Left lobe of liver (tissue), 2 donors: Measurements from ENCODE around the gene TRMT2B. TPM values are rescaled to one million over a fixed set of nuclear protein-coding genes. Genes with fewer than 3 reads are reported as not detected.
"Not testable (repeated sequence)": the region's sequence is repeated elsewhere in the genome, so short reads cannot be mapped to it uniquely, and the experiment has no call there.

Source experiments
- ATAC-seq: fragments of 200-7000 bp; cut with Tn5 transposase; one replicate; pipeline ENCODE4 v1.9.1; 2020; ENCODE audit warnings: mild to moderate bottlenecking, moderate library complexity
- DNase-seq: peaks from one replicate; pipeline ENCODE4 v3.0.0-alpha.2; 2020; ENCODE audit warnings: low spot score
- total RNA-seq: library from RNA; stranded (reverse); gene quantifications from one replicate; pipeline ENCODE4 v1.2.1, GENCODE V29; 2021
- donor health status: DM: no; HTN: no; CAD: no; lungs with moderate emphysema.
- donor health status: DM: no; HTN: yes; CAD: no.

TRMT2B gene
- total RNA-seq, 1 donor from 2014 or later = 9.7 TPM

GRCh38 chrX:101012031-101012430 lies 39.9 kb downstream of the TRMT2B start:
- DNase-seq, ATAC-seq: not testable (repeated sequence)

GRCh38 chrX:101009090-101009489 lies 42.8 kb downstream of the TRMT2B start:
- ATAC-seq = no peak
- DNase-seq = no peak

- ATAC-seq (no peak), DNase-seq (no peak)
Observed at GRCh38 chrX:100999451-100999850, 52.5 kb downstream of the TRMT2B start.

- no peak for DNase-seq
- ATAC-seq = no peak
Observed at GRCh38 chrX:100995469-100995868, 56.4 kb downstream of the TRMT2B start.

GRCh38 chrX:100994352-100995281 lies 57.3 kb downstream of the TRMT2B start:
- no peak for ATAC-seq
- DNase-seq = no peak

- DNase-seq = no peak
- ATAC-seq = no peak
Observed at GRCh38 chrX:100990139-100990538, 61.8 kb downstream of the TRMT2B start.

GRCh38 chrX:100984818-100985217 lies 67.1 kb downstream of the TRMT2B start:
- DNase-seq = no peak
- no peak for ATAC-seq

GRCh38 chrX:100981498-100981845 lies 70.4 kb downstream of the TRMT2B start:
- ATAC-seq, DNase-seq: not testable (repeated sequence)

GRCh38 chrX:100980608-100981497 lies 71.1 kb downstream of the TRMT2B start:
- ATAC-seq (no peak), DNase-seq (no peak)

- ATAC-seq = no peak
- no peak for DNase-seq
Observed at GRCh38 chrX:100979881-100980607, 71.9 kb downstream of the TRMT2B start.

- DNase-seq (no peak), ATAC-seq (no peak)
Observed at GRCh38 chrX:100976211-100976610, 75.7 kb downstream of the TRMT2B start.

GRCh38 chrX:100975212-100975611 lies 76.7 kb downstream of the TRMT2B start:
- ATAC-seq (no peak), DNase-seq (no peak)

- ATAC-seq (no peak), DNase-seq (no peak)
Observed at GRCh38 chrX:100973411-100973810, 78.5 kb downstream of the TRMT2B start.

GRCh38 chrX:100969936-100970335 lies 82.0 kb downstream of the TRMT2B start:
- ATAC-seq (no peak), DNase-seq (no peak)

- no peak for DNase-seq
- ATAC-seq = no peak
Observed at GRCh38 chrX:100969408-100969807, 82.5 kb downstream of the TRMT2B start, which contains the start of gene ARL13A. TSS of gene ARL13A (plus strand) at chrX:100969708. CDS start at chrX:100973690, 3,982 bp downstream.

GRCh38 chrX:100964362-100964761 lies 87.5 kb downstream of the TRMT2B start:
- no peak for DNase-seq
- no peak for ATAC-seq

GRCh38 chrX:100962811-100963210 lies 89.1 kb downstream of the TRMT2B start:
- ATAC-seq (no peak), DNase-seq (no peak)
